GM10266 (cell line): ENCODE data around the gene EVPLL.
"Not testable (repeated sequence)": the region's sequence is repeated elsewhere in the genome, so short reads cannot be mapped to it uniquely, and the experiment has no call there.

Source experiments
- DNase-seq: peaks from one replicate; pipeline ENCODE4 v3.0.0; 2012; ENCODE audit errors: extremely low spot score
- CTCF ChIP-seq: IDR thresholded peaks from 2 replicates; pipeline ENCODE4 v1.5.1; 2012; ENCODE audit warnings: mild to moderate bottlenecking, low read depth; ENCODE audit not compliant: control insufficient read depth, insufficient read depth; ENCODE audit errors: missing control alignments

Gene EVPLL

GRCh38 chr17:18379246-18380146 is 1.9 kb downstream of the EVPLL start:
- no peak for TF ChIP-seq CTCF
- no peak for DNase-seq

GRCh38 chr17:18380471-18381157 is 3.0 kb downstream of the EVPLL start:
- DNase-seq = no peak

DNA sequence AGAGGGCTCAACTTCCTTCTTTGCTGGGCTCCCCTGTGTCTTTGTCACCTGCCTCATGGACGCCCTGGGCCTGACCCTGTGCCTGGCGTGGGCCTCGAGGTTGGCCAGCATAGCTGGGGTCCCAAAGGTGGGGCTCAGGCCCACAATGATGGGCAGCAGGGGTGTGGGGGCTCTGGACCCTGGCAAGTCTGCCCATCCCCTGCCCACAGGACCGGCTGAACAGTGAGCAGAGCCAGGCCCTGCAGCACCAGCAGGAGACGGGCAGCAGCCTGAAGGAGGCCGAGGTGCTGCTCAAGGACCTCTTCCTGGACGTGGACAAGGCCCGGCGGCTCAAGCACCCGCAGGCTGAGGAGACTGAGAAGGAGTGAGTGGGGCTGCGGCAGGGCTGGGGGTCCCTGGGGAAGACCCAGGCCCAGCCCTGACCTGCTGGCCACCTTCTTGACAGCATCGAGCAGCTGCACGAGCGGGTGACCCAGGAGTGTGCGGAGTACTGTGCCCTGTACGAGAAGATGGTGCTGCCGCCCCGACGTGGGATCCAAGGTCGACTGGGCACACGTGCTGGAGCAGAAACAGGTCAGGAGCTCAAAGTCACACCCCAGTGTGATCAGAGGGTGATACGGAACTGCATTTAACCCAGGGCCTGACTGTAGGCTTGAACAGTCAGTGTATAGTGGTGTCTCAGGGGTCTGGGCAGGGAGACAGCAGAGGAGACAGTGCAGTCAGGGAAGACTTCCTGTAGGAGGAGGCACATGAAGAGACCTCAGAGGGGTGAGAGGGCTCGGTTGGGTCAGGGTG is 3.8 kb downstream of the EVPLL start:
- TF ChIP-seq CTCF = no peak
- no peak for DNase-seq

More at GRCh38 chr17:18380471-18381157, 3.0 kb downstream of the EVPLL start:
- no peak for TF ChIP-seq CTCF

DNA sequence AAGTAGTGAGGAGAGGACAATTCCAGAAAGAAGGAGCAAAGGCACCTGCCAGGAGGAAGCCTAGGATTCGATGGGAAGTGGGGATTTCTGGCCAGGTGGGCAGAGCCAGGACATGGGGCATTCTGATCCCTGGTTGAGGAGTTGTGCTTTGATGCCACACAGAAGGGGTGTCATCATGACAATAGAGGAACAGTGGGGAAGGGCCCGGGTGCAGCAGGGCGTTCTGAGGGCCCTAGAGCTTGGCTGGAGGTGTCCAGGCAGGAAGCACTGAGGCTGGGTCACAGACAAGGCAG is 4.3 kb downstream of the EVPLL start:
- no peak for DNase-seq
- no peak for TF ChIP-seq CTCF

GRCh38 chr17:18382441-18383078 is 5.0 kb downstream of the EVPLL start:
- DNase-seq = no peak
- no peak for TF ChIP-seq CTCF

- not testable (repeated sequence) for DNase-seq
Observed at GRCh38 chr17:18383079-18383481, 5.5 kb downstream of the EVPLL start.

DNA sequence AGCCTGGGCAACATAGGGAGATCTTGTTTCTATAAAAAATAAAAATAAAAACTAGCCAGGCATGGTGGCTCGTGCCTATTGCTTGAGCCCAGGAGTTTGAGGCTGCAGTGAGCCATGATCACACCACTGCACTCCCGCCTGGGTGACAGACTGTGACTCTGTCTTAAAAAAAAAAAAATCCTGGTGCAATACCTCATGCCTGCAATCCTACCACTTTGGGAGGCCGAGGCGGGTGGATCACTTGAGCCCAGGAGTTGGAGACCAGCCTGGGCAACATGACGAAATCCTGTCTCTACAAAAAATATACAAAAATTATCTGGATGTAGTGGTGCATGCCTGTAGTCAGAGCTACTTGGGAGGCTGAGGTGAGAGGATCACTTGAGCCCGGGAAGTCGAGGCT is 6.7 kb downstream of the EVPLL start:
- not testable (repeated sequence) for DNase-seq

DNA sequence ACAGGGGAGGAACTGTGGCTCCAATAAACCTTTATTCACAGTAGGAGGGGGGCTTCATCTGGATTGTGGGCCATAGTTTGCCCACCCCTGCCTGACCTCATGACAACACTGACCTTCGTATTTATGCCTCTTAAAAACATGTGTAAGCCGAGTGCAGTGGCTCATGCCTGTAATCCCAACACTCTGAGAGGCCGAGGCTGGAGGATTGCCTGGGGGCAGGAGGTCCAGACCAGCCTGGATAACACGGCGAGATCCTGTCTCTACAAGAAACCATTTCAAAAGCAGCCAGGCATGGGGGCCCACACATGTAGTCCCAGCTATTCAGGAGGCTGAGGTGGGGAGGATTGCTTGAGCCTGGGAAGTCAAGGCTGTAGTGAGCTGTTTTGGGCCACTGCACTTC is 10.0 kb downstream of the EVPLL start:
- not testable (repeated sequence) for DNase-seq

GRCh38 chr17:18388266-18388665 is 10.7 kb downstream of the EVPLL start:
- DNase-seq = not testable (repeated sequence)

GRCh38 chr17:18388728-18389127 is 11.2 kb downstream of the EVPLL start:
- not testable (repeated sequence) for DNase-seq

DNA sequence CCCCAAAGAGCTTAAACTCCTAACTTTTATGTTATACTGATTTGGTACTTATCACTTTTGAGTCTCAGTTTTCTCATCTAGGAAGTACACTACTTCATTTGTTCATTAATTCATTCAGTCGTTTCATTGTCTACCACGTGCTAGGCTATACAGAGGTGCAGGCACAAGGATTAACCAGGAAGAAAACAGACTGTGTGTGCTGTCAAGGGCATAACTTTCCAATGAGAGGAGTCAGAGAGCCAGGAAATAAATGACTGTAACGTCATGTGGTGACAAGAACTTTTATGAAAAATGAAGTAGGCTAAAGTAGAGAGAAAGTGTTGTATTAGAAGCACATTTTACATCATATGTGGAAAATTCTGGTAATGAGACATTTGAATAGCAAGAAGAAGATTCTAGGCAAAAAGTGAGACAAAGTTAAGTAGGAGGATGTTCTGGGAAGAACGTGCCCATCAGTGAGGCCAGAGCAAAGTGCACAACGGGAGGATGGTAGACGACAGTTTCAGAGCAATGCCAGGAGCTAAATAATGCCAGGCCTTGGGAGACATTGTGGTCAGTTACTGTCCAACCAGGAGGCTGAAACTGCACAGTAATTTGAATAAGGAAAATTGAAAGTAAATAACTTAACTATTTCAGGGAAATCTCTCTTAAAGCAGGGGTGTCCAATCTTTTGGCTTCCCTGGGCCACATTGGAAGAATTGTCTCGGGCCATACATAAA is 24.5 kb downstream of the EVPLL start:
- not testable (repeated sequence) for DNase-seq

DNA sequence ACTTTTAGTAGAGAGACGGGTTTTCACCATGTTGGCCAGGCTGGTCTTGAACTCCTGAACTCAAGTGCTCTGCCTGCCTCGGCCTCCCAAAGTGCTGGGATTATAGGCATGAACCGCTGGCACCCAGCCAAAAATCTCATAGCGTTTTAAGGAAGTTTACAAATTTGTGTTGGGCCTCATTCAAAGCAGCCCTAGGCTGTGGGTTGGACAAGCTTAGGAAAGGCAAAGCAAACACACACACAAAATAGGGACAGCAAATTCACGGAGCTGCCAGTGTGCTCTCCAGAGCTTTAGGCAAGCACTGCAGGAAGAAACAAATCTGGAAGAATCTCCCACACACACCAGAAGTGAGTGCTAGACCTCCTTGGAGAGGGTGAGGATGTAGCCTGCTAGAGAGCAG is 25.6 kb downstream of the EVPLL start:
- DNase-seq = not testable (repeated sequence)
